Fibroblast of skin of left biceps (primary cell): ENCODE results near the gene RNF152.

Source experiments
- DNase-seq, 2 experiments: peaks; one replicate each; pipeline ENCODE4 v3.0.0-alpha.2; 2013; ENCODE audit warnings: low read depth in 2 of 2

RNF152 gene, protein sequence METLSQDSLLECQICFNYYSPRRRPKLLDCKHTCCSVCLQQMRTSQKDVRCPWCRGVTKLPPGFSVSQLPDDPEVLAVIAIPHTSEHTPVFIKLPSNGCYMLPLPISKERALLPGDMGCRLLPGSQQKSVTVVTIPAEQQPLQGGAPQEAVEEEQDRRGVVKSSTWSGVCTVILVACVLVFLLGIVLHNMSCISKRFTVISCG

DNA sequence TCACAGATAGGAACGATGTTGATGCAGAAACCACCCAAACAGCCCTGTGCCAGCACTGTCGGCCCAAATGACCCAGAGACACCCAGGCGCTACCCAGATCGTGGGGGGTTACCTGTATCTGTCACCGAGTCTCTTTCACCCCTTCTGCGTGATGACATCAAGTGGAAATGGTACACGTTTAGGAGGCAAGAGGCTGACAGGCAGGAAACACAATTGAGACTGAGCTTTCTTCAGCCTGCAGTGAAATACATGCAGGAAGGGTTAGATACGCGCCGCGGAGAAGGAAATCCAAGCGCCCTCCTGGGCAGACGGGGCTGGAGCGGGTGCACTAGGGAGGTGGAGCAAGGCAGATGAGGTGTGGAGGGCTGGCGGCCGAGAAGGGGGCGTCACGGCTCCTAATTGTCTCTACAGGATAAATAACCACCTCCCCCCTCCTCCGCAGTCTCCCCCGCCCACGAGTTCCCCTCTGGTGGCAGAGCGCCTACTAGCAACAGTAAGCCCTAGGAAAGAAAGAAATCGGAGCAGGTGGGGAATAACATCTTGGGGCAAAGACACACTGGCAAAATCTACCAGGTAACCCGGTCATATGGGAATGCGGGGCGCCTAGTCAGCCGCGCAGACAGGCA, at the start of gene RNF152:
TSS of gene RNF152 (minus strand) at position 325 of the 626 bp plus-strand sequence. CDS start 76,544 bp downstream, outside the sequence.
- DNase-seq = no peak

DNA sequence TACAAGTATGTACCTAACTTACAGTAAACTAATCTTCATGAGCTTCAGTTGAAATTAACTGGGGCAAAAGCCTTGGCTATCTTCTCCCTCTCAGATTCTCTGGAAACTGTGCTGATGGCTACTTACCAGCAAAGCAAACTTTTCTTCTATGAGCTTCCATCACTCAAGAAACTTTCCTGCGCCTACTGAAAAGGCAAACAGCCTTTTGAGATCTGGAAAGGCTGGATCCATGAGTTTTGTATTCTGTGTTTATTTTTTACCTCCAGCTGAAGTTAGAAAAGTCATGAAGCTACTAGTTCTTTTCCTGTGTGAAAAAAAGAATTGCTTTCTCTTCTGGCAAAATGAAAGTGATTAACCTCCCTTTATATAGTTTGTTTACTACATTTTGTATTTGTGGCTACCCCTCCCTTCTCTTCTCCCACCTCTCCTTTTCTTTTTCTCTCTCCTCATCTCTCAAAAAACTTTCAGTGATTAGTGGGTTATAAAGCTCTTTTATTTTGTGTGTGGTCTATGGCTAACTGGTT, 49.2 kb upstream of the RNF152 start:
- DNase-seq = no peak

DNA sequence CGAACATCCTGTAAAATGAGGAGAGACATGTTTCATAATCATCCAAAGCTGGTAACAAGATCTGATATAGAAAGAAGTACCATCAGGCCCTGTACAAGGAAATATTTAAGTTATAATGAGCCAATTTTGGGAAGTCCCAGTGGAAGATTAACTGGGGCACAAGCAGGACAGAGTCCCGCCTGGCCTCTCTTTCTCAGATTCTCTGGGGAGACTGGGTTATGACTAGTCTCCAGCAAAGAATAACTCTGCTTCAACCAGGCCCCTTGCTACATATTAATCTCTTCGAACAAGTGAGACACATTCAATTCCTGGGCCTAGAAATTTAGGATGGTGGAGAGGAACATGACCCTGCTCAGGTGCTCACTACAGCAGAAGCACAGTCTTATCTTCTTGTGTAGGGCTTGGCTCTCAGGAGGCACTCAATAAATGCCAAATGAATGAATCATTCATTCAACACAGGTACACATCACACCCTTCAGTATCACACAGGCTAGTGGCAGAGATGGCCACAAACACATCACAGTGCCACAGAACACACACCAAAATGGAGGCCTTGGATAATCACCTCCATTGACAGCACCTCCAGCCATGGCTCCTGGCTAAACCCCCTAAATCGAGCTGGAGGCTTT, 46.4 kb upstream of the RNF152 start:
- no peak for DNase-seq

DNA sequence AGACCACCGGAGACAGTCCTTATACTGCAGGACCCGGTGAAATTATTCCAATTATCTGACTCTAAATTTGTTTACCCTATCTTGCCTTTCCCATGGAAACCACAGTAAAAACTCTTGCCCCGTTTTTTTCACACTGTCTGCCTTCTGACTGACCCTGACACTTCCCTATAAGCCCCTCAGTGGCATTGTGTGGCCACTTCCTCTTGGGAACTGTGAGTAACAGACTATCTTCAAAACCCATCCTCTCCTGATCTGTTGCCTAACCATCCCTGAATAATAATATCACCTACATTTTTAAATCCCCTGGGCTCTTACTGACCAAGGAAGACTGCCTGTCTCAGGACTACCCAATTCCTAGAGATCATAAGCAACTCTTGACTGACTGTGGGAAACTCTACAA, 42.6 kb upstream of the RNF152 start:
- no peak for DNase-seq

DNA sequence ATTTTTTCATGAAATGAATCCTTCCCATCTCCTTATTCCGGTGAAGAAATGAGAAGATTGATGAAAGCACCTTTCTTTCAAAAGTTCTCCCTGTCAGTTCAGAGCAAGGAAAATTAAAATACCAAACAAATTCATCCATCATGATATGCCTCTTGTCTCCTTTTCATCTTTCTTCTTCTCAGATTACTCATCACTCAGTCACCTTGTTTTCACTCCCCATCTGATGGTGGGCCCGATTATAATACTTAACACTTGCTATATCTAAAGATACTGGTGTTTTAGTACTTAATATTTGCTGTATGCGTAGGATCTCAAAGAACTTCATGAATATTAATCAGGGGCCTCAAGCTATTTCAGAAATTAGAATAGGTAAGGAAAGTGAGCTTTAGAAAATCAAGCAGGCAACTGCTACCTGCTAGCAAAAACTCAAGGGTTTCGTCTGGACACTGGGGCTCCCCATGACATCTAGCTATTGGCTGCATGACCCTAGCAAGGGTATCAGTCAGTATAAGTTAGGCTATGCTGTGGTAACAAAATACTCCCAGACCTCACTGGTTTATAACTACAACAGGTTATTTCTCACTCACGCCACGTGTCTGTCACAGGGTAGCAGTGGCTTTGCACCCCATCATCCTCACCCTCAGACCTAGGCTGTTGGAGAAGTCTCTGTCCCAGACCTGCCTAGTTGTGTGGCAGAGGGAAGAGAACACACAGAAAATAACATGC, 39.0 kb upstream of the RNF152 start:
- DNase-seq = no peak

DNA sequence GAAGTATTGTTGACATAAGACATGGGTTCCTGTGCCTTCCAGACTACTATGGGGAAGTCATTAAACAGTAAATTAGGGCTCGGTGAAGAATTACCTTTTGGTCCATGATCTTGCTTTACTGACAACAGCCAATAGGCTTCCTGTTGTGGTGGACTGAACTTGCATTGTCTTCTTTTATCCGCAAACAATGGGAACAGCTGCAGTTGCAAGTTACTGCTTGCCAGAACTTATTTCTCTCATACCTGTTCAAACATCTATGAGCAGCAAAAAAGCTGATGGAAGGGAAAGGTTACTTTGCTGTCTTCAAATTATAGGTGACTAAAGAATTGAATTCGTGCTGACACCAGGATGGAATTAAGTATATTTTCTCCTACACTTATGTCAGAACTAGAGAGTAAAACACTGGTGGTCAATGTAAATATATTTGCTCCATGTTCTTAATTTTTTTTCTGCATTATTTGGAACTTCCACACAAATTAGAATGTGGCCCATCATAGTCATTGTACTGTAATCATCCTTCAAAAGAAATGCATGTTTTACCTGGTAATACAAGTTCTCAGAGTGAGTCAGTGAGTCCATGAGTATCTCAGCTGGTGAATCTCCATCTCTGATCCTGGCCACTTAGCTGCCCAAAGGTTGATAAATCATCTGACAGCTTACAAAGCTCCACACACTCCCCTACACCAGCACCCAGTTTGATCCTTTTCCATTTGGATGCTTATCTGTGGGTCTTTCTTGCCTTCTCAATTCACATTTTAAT, 37.3 kb upstream of the RNF152 start:
- DNase-seq = no peak

DNA sequence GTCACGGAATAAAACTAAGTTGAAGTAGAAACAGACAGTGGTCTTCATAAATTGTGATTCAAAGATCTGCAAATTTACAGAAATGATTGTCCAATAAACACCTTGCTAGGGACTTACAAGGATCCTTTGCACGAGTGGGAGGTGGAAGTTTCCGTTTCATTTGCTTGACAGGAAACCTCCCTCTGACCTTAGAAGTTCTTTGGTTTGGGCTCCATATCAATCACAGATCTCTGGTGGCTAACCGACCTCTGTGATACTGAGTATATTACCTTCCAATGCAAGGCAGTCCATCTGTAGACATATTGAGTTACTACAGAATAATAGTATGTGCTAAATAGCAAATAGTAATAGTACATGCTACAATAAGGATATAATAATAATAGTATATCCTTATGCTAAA, 33.7 kb upstream of the RNF152 start:
- DNase-seq = no peak

DNA sequence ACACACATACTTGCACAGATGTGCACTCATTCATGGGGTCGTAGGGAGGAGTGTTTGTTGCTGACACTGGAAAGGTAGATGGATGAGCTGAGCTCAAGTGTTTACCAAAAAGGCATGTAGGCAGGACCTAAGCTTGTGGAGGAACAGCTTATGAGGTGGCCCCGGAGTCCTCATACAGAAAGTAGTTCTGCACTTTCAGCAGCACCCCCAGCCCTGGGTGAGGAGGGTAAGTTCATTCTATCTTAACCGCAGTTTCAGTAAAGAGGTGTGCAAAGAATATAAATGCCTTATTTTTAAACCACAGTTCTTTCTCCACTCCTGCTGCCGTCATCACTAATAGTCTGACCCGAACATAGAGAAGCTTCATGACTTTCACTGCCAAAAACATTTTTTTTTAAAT, 31.7 kb upstream of the RNF152 start:
- DNase-seq = no peak

DNA sequence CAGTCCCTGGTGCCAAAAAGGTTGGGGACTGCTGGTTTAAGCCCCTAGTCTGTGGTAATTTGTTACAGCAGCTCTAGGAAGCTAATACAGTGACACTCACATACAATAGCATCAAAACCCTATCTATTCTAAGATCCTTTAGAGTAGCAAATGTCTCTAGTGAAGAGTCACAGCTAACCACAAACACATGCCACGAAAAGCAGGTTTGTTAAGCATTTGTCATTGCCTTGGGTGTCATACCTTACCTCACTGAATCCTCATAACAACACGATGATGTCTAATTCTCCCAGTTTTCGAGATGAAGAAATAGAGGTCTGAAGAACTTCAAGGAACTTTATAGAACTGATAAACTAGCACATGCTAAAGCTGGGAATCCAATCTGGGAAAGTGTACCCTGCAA, 29.6 kb upstream of the RNF152 start:
- no peak for DNase-seq

DNA sequence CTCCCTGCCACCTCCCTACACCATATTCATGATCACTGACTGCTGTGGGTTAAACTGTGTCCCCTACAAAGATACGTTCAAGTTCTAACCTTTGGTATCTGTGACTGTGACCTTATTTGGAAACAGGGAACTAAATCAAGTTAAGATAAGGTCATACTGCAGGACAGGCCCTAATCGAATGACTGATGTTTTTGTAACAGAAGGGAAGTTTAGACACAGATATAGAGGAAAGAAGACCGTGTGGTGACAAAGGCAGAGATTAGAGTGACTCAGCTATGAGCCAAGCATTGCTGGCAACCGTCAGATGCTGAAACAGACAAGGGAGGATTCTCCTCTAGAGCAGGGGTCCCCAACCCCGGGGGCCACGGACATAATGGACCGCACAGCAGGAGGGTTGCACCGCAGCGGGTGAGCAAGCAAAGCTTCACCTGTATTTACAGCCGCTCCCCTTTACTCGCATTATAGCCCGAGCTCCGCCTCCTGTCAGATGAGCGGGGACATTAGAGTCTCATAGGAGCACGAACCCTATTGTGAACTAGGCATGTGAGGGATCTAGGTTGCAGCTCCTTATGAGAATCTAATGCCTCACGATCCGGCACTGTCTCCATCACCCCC, 28.9 kb upstream of the RNF152 start:
- DNase-seq = no peak

DNA sequence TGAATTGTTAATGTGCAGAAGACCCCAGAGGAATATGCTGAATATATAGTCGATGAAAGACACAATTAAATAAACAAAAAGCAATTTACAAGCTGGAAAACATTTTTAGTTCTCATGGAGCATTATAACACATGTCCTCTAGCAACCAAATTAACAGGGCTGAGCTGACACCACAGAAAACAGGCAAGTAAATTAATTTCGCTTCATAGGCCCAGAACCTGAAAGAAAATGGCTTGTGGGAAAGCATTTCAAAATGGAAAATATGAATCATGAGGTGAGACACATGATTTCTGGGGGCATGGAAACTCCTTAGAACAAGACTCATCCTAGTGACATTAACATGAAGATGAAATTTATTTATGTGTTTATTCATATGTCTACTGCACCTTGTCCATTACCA, 25.0 kb upstream of the RNF152 start:
- no peak for DNase-seq

DNA sequence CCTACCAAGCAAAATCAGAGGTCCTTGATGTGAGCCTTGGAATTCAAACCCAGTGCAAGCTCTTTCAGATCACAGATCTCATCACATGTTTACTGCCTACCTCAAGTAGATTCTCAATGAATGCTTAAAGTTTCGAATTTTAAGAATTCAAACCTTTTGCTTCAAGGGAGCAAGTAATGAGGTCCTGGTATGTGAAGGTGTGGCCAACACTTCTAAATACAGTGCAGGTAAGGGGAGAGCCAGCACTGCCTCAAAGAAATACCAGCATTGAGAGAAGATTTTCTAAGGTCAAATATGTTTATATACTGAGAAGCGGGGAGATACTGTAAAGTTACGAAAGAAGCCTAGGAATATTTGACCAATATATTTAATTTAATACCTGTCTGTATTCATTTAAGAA, 19.7 kb upstream of the RNF152 start:
- DNase-seq = no peak

DNA sequence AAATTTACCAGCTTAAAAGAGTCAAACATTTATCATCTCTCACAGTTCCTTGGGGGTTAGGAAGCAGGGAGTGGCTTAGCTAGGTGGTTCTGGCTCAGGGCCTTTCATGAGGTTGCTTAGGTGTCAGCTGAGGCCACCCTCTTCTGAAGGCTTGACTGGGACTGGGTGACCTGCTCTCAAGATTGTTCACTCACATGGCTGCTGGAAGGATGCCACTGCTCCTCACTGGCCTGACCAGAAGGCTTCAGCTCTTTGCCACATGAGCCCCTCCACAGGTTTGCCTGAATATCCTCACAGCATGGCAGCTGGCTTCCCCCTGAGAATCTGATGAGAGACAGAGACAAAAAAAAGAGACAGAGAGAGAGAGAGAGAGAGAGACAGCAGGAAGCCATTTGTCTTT, 17.3 kb upstream of the RNF152 start:
- DNase-seq = no peak

DNA sequence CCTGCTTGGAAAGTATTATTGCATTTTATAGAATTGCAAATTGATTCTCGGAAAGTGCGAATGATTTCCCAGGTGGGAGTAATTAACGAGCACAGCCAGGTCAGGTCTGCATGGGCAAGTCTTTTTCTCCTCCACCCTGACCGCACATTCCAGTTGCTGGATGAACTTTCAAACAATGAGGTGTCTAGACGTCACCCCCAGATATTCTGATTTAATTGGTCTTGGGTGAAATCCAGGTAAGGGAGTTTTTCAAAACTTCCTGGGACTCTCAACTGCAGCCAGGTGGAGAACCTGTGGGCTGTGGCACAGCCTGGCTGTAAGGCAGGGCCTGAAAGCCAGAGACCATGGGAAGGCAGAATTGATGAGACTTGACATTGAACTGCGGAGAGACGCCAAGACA, 15.9 kb upstream of the RNF152 start:
- no peak for DNase-seq

DNA sequence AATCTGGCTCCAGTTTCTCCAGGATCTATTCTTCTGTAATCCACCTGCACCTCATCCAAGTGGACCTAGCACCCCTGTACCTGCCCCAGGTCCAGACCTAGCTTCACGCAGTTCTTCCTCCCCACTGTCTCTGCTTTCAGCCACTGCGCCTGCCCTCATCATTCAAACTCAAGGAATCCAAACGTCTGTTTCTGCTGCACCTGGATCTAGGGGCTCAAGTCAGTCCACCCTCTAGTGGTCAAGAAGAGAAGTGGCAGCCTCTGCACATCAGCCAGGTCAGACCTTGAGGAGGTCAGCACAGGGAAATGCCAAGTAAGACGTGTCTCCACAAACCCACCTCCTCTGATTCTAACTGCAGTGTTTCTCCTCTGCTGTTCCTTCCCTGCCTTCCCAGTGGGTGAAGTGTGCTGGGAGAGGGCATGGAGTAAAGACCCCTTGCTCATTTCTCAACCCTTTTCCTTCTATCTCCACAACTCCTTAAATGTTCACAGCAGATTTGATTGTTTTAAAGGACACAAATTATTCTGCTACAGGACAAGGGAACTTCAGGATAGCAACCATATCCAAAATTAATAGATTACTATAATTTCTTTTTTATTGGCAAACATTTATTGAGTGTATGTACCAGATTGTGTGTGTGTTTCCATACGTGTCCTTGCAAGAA, 8.6 kb upstream of the RNF152 start:
- DNase-seq = no peak

DNA sequence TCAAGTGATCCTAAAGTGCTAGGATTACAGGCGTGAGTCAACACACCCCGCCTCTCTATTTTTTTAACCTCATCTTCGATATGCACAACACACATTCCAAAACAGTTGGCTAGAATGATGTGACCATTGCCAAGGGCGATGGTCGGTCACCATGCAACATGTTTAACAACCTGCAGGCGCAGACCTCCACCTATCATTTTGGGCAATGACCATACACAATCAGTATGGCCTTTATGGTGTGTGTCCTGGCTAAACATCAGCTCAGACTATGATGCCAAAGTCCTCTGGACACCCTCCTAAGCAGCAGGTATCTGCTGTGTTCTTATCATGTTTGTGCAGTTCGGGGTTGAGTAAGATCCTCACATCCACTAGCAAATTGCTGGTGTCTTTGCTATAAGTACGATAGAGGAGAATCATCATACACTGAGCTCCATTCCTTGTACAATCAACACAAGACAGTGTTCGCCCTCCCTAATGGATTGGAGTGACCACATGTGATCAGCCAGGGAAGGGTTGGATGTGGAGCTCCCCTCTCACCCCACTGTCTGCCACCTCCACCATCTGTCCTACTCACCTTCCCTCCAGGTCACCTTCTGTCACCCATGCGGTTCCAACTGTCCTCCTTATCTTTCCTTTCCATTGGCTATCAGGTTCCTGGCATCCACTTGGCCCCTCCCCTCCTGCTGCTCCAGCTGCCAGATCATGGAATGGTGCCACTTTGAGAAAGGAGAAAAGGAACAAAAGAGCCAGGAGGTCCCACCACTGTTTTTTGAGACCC, 7.9 kb upstream of the RNF152 start:
- no peak for DNase-seq

DNA sequence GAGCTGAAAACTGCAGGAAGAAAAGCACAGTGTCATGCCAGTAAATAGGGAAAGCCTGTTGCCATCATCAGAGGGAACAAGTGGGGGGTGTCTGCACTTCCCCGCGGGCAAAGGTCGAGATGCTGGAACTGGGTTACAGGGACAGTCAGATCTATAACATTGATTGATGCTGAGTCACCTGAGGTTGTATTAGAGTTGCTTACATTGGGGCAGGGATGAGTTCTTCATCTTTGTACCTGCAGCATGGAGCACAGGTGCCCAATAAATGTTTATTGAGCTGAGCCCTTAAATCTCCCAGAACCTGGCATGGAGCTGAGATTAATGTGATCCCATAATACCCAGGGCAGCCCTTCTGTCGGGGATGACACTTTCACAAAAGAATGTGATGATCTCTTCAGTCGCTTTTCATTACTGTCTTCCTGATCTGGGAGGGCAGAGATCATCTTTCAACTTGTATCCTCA, 5.9 kb upstream of the RNF152 start:
- no peak for DNase-seq

DNA sequence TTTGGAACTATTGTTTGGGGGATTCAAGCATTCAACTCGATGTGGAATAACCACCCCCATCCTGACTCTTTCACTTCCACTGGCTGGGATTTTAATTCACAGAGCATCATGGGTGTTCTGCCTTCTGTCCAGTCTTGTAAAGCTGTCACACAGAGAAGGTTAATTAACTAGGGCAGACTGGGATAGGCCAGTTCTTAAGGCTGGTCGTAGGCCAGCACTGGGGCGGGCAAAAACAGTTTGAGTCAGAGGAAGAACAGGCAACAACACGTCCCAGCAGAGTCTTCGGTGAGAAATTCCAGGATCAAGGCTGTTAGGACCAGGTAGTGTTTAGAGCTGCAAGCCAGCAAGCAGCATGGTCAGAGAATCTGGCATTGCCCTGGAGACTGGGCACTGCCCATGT, 4.0 kb upstream of the RNF152 start:
- DNase-seq = no peak

DNA sequence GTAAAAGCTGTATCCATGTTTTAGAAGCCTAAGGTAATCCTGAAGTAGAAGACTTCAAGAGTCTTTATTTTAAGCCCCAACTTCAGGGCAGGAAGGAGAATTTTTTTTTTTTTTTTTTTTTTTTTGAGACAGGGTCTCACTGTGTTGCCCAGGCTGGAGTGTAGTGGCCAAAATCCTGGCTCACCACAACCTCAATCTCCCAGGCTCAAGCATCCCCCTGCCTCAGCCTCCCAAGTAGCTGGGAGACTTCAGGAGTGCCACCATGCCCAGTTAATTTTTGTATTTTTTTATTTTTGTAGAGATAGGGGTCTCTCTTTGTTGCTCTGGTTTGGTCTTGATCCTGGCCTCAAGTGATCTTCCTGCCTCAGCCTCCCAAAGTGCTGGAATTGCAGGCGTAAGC, 3.3 kb upstream of the RNF152 start:
- DNase-seq = no peak
